Measurements from ENCODE around the gene CDH12.

Gene CDH12

GRCh38 chr5:21844960-21845359 lies 1008.2 kb downstream of the CDH12 start:
- no peaks in the 10 kb centered on the region for H3K27me3 ChIP-seq (ENCODE audit: insufficient read depth, poor library complexity, severe bottlenecking)
- H3K4me3 ChIP-seq (replicated peaks; ENCODE audit: insufficient read depth, low read length): no peak overlapping the region
- TF ChIP-seq, protein P1, sequence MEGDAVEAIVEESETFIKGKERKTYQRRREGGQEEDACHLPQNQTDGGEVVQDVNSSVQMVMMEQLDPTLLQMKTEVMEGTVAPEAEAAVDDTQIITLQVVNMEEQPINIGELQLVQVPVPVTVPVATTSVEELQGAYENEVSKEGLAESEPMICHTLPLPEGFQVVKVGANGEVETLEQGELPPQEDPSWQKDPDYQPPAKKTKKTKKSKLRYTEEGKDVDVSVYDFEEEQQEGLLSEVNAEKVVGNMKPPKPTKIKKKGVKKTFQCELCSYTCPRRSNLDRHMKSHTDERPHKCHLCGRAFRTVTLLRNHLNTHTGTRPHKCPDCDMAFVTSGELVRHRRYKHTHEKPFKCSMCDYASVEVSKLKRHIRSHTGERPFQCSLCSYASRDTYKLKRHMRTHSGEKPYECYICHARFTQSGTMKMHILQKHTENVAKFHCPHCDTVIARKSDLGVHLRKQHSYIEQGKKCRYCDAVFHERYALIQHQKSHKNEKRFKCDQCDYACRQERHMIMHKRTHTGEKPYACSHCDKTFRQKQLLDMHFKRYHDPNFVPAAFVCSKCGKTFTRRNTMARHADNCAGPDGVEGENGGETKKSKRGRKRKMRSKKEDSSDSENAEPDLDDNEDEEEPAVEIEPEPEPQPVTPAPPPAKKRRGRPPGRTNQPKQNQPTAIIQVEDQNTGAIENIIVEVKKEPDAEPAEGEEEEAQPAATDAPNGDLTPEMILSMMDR (IDR thresholded peaks at IDR 0.05; ENCODE audit: insufficient read depth, low read length): no peak
- no peak overlapping the region for H3K27ac ChIP-seq (replicated peaks)
- no peak for DNase-seq (ENCODE audit: low read depth in 1 of 2, low spot score in 1 of 2)

DNA sequence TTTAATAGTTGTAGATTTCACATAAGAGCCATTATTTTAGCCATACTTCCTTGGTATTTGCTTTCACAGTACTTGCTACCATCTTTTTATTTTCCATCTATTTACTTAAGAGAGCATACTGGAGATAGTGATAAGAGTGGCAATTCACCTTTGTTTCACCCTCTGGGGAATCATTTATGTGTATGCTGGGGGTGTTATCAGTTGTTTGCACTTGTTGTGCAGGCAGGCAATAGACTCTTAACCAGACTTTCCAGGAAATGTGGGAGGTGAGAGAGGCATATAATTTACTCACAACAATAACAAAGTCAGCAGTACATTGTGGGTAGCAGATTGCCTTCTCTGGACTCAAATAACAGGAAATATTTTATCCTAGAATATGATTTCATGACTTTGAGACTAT lies 1018.3 kb downstream of the CDH12 start:
- H3K27ac ChIP-seq (replicated peaks): no peak overlapping the region
- no peaks in the 10 kb centered on the region for H3K27me3 ChIP-seq (ENCODE audit: insufficient read depth, poor library complexity, severe bottlenecking)
- TF ChIP-seq REST (IDR thresholded peaks at IDR 0.05; ENCODE audit: insufficient replicate concordance, low read depth) (no peak), SPI1 (IDR thresholded peaks at IDR 0.05; ENCODE audit: borderline replicate concordance, low read depth) (no peak), GABPA (IDR thresholded peaks at IDR 0.05; ENCODE audit: low read depth) (no peak), POLR2AphosphoS5 (IDR thresholded peaks at IDR 0.05; ENCODE audit: low read depth) (no peak)
- TF ChIP-seq, protein P1 (IDR thresholded peaks at IDR 0.05; ENCODE audit: insufficient read depth, low read length): no peak
- no peak overlapping the region for H3K4me3 ChIP-seq (replicated peaks; ENCODE audit: insufficient read depth, low read length)
- no peak for DNase-seq (ENCODE audit: low read depth in 1 of 2, low spot score in 1 of 2)

DNA sequence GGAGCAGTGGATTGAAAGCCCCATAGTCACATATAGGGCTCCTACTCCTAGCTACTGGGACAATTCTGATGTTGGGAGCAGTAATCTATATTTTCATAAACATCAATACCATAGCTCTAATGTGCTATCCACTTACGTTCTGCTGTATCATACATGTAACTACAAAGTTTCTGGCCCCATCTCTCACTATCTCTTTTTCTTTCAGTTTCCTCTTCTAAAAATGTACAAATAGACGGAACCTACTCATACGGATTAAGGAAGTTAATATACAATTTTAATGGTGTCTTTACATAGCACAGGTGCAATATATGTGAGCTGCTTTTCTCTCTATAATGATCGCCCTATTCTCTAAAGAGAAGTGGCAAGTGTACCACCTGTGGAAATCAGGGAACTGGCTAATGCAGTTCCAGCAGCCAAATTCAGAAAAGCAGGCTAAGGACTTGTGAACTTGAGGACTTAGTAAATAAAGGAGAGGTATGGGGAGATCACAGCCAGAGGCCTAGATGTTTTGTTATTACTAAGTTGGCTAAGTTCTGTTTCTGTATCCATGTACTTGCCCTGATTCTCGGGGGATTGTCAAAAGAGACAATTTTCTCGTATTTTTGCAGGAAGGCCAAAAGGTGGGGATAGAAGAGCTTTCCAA lies 1021.9 kb downstream of the CDH12 start:
- H3K27ac ChIP-seq (replicated peaks): no peak overlapping the region
- TF ChIP-seq SPI1 (IDR thresholded peaks at IDR 0.05; ENCODE audit: borderline replicate concordance, low read depth) (no peak), REST (IDR thresholded peaks at IDR 0.05; ENCODE audit: insufficient replicate concordance, low read depth) (no peak), POLR2AphosphoS5 (IDR thresholded peaks at IDR 0.05; ENCODE audit: low read depth) (no peak), GABPA (IDR thresholded peaks at IDR 0.05; ENCODE audit: low read depth) (no peak)
- TF ChIP-seq, protein P1 (IDR thresholded peaks at IDR 0.05; ENCODE audit: insufficient read depth, low read length): no peak

GRCh38 chr5:21826884-21827283 lies 1026.3 kb downstream of the CDH12 start:
- TF ChIP-seq, protein P1 (IDR thresholded peaks at IDR 0.05; ENCODE audit: insufficient read depth, low read length): no peak
- TF ChIP-seq POLR2AphosphoS5 (IDR thresholded peaks at IDR 0.05; ENCODE audit: low read depth) (no peak), GABPA (IDR thresholded peaks at IDR 0.05; ENCODE audit: low read depth) (no peak), SPI1 (IDR thresholded peaks at IDR 0.05; ENCODE audit: borderline replicate concordance, low read depth) (no peak), REST (IDR thresholded peaks at IDR 0.05; ENCODE audit: insufficient replicate concordance, low read depth) (no peak)
- Histone ChIP-seq H3K4me3 (replicated peaks; ENCODE audit: insufficient read depth, low read length) (no peak overlapping the region), H3K27ac (replicated peaks) (no peak overlapping the region), H3K27me3 (ENCODE audit: insufficient read depth, poor library complexity, severe bottlenecking) (no peaks in the 10 kb centered on the region)
- DNase-seq (ENCODE audit: low read depth in 1 of 2, low spot score in 1 of 2): no peak

More for the DNA sequence above, 1021.9 kb downstream of the CDH12 start:
- H3K4me3 ChIP-seq (replicated peaks; ENCODE audit: insufficient read depth, low read length): no peak overlapping the region
- no peak for DNase-seq (ENCODE audit: low read depth in 1 of 2, low spot score in 1 of 2)
- no peaks in the 10 kb centered on the region for H3K27me3 ChIP-seq (ENCODE audit: insufficient read depth, poor library complexity, severe bottlenecking)
